HepG2 (cell line): ENCODE results near the gene ATP5F1A. TPM values are rescaled to one million over a fixed set of nuclear protein-coding genes. Genes with fewer than 3 reads are reported as not detected.

Experiments
- BORCS8-MEF2B ChIP-seq: sonication (generic); formaldehyde crosslinking; IDR thresholded peaks from 2 replicates; pipeline ENCODE4 v1.8.0; 2022; ENCODE audit warnings: mild to moderate bottlenecking, missing genetic modification reagents
- BRD4 ChIP-seq: sonication (generic); formaldehyde crosslinking; IDR thresholded peaks from 2 replicates; pipeline ENCODE4 v1.4.0; 2020; ENCODE audit warnings: missing genetic modification reagents
- FOXO1 ChIP-seq: sonication (generic); formaldehyde crosslinking; IDR thresholded peaks from 2 replicates; pipeline ENCODE4 v1.4.0; 2020; ENCODE audit warnings: missing genetic modification reagents
- GMEB2 ChIP-seq: IDR thresholded peaks from 2 replicates; pipeline ENCODE4 v1.6.1; 2016; ENCODE audit warnings: missing biosample characterization, missing genetic modification reagents, low read depth
- HCFC1 ChIP-seq: fragments of 150-350 bp; IDR thresholded peaks from 2 replicates; pipeline ENCODE4 v1.6.1; 2014; ENCODE audit warnings: low read depth, low read length
- MAFF ChIP-seq: IDR thresholded peaks from 2 replicates; pipeline ENCODE4 v1.6.1; 2011; ENCODE audit warnings: low read depth, low read length, improper control_type of control experiment
- MEF2D ChIP-seq: sonication (generic); formaldehyde crosslinking; IDR thresholded peaks from 2 replicates; pipeline ENCODE4 v1.5.1; 2020; ENCODE audit warnings: mild to moderate bottlenecking, missing genetic modification reagents
- NPAS2 ChIP-seq: sonication (generic); formaldehyde crosslinking; IDR thresholded peaks from 2 replicates; pipeline ENCODE4 v1.8.0; 2022; ENCODE audit warnings: mild to moderate bottlenecking, missing genetic modification reagents, borderline replicate concordance
- POLR2AphosphoS2 ChIP-seq: IDR thresholded peaks from 2 replicates; pipeline ENCODE4 v1.6.1; 2011; ENCODE audit warnings: low read depth, low read length, improper control_type of control experiment
- PPARG ChIP-seq: conservative IDR thresholded peaks from 2 replicates; pipeline ENCODE4 v1.6.1; 2016; ENCODE audit warnings: missing biosample characterization, missing genetic modification reagents
- PREB ChIP-seq: sonication (generic); formaldehyde crosslinking; IDR thresholded peaks from 2 replicates; pipeline ENCODE4 v1.4.0; 2020; ENCODE audit warnings: missing genetic modification reagents
- RXRB ChIP-seq: IDR thresholded peaks from 2 replicates; pipeline ENCODE4 v1.6.1; 2016; ENCODE audit warnings: borderline replicate concordance, missing genetic modification reagents, missing compliant biosample characterization
- SOX6 ChIP-seq, 2 experiments: fragments of 450-650 bp in 1 of 2; sonication (generic) in 1 of 2; formaldehyde crosslinking in 1 of 2; IDR thresholded peaks; 2 replicates each; pipeline versions ENCODE4 v1.4.0 to v1.6.1; 2017 to 2020; ENCODE audit warnings: antibody characterized with exemption in 1 of 2, mild to moderate bottlenecking in 1 of 2, missing genetic modification reagents in 1 of 2
- SRSF9 ChIP-seq: fragments of 200-400 bp; formaldehyde crosslinking; IDR thresholded peaks from 2 replicates; pipeline ENCODE4 v1.6.1; 2018; ENCODE audit warnings: borderline replicate concordance, mild to moderate bottlenecking, low read depth, low read length; ENCODE audit not compliant: insufficient read depth, poor library complexity, severe bottlenecking
- ZNF253 ChIP-seq: sonication (generic); formaldehyde crosslinking; IDR thresholded peaks from 2 replicates; pipeline ENCODE4 v1.8.0; 2022; ENCODE audit warnings: mild to moderate bottlenecking, missing genetic modification reagents, borderline replicate concordance
- ZNF33B ChIP-seq: sonication (generic); formaldehyde crosslinking; IDR thresholded peaks from 2 replicates; pipeline ENCODE4 v1.5.1; 2020; ENCODE audit warnings: mild to moderate bottlenecking, missing genetic modification reagents
- ZNF563 ChIP-seq: sonication (generic); formaldehyde crosslinking; IDR thresholded peaks from 2 replicates; pipeline ENCODE4 v1.8.0; 2022; ENCODE audit warnings: mild to moderate bottlenecking, moderate library complexity, missing genetic modification reagents
- ZNF605 ChIP-seq: sonication (generic); formaldehyde crosslinking; IDR thresholded peaks from 2 replicates; pipeline ENCODE4 v1.8.0; 2022; ENCODE audit warnings: mild to moderate bottlenecking, missing genetic modification reagents
- ZNF749 ChIP-seq: sonication (generic); formaldehyde crosslinking; IDR thresholded peaks from 2 replicates; pipeline ENCODE4 v1.8.0; 2022; ENCODE audit warnings: mild to moderate bottlenecking, missing genetic modification reagents, moderate library complexity, borderline replicate concordance
- ZNF792 ChIP-seq: IDR thresholded peaks from 2 replicates; pipeline ENCODE4 v1.6.1; 2016
- ZUFSP ChIP-seq: sonication (generic); formaldehyde crosslinking; IDR thresholded peaks from 2 replicates; pipeline ENCODE4 v1.9.0; 2021; ENCODE audit warnings: missing genetic modification reagents, mild to moderate bottlenecking, borderline replicate concordance
- polyA plus RNA-seq, 8 experiments: library from polyadenylated mRNA; depleted of rRNA in 3 of 8; stranded (reverse) in 7 of 8; unstranded in 1 of 8; fragments of >200 nt; fragmentation: Illumina TruSeq in 4 of 8; extraction: Trizol in 4 of 8; gene quantifications; 2 replicates each; pipeline versions ENCODE4 v1.2.1 to v1.2.3, GENCODE V29; 2011 to 2016; ENCODE audit warnings: low read depth in 4 of 8, missing spikeins in 1 of 8, mixed read lengths in 1 of 8; ENCODE audit not compliant: insufficient read depth in 1 of 8
- total RNA-seq, 5 experiments: library from RNA; depleted of rRNA; stranded (reverse); fragments of >200 nt; fragmentation: Illumina TruSeq; extraction: Trizol; gene quantifications; 2 replicates each; pipeline ENCODE4 v1.2.3, GENCODE V29; 2016; ENCODE audit warnings: low read depth in 1 of 5
- TF ChIP-seq, protein P1 (sequence below): sonication (generic); formaldehyde crosslinking; IDR thresholded peaks from 2 replicates; pipeline ENCODE4 v1.9.0; 2021; ENCODE audit warnings: missing genetic modification reagents, borderline replicate concordance

ATP5F1A gene
- total and polyA plus RNA-seq, 2 of the 13 experiments (the other 11 are each of a cell fraction or from before 2014, with no cell fraction given): 459 to 922 TPM

GRCh38 chr18:46097801-46098615 lies at the start of gene ATP5F1A (continued):
- TF ChIP-seq ZNF253 (CRISPR knock-in tag) (0 out of 2 replicates have a peak, but pooled peaks have one; percentile 50), BRD4 (CRISPR knock-in tag) (peak; percentile 91), RXRB (CRISPR knock-in tag) (peak; percentile 20; the same call in 1 of the 2 replicates), MAFF (peak; percentile 7; the same call in 1 of the 2 replicates), SOX6 (IDR thresholded peaks at IDR 0.05) (no peak), SOX6 (CRISPR knock-in tag; IDR thresholded peaks at IDR 0.05) (no peak; the same call in none of the 2 replicates), ZNF749 (CRISPR knock-in tag) (peak; percentile 54; the same call in 1 of the 2 replicates), PREB (CRISPR knock-in tag) (no peak), ZNF563 (CRISPR knock-in tag) (peak; percentile 78), ZNF792 (CRISPR knock-in tag) (peak; percentile 53; the same call in 1 of the 2 replicates), NPAS2 (CRISPR knock-in tag) (no peak), ZNF33B (CRISPR knock-in tag) (peak; percentile 61; the same call in 1 of the 2 replicates), PPARG (CRISPR knock-in tag) (no peak), GMEB2 (no peak; the same call in 1 of the 2 replicates), SRSF9 (no peak), POLR2AphosphoS2 (no peak), ZUFSP (CRISPR knock-in tag) (no peak), BORCS8-MEF2B (CRISPR knock-in tag) (peak; percentile 50; the same call in 1 of the 2 replicates), FOXO1 (no peak), HCFC1 (peak; percentile 46; the same call in 1 of the 2 replicates), ZNF605 (CRISPR knock-in tag) (0 out of 2 replicates have a peak, but pooled peaks have one; percentile 65), MEF2D (CRISPR knock-in tag) (0 out of 2 replicates have a peak, but pooled peaks have one; percentile 22)
- TF ChIP-seq, protein P1, sequence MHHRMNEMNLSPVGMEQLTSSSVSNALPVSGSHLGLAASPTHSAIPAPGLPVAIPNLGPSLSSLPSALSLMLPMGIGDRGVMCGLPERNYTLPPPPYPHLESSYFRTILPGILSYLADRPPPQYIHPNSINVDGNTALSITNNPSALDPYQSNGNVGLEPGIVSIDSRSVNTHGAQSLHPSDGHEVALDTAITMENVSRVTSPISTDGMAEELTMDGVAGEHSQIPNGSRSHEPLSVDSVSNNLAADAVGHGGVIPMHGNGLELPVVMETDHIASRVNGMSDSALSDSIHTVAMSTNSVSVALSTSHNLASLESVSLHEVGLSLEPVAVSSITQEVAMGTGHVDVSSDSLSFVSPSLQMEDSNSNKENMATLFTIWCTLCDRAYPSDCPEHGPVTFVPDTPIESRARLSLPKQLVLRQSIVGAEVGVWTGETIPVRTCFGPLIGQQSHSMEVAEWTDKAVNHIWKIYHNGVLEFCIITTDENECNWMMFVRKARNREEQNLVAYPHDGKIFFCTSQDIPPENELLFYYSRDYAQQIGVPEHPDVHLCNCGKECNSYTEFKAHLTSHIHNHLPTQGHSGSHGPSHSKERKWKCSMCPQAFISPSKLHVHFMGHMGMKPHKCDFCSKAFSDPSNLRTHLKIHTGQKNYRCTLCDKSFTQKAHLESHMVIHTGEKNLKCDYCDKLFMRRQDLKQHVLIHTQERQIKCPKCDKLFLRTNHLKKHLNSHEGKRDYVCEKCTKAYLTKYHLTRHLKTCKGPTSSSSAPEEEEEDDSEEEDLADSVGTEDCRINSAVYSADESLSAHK (CRISPR knock-in tag): no peak
